22Rv1 (cell line): ENCODE measurements around the gene ATF3.

Experiments used
- H3K27ac ChIP-seq: fragments of 450-650 bp; 2 replicates; pipeline ENCODE4 v1.5.1; 2017
- ZFX ChIP-seq: fragments of 450-650 bp; IDR thresholded peaks from 2 replicates; pipeline ENCODE4 v1.6.1; 2017; ENCODE audit warnings: antibody characterized with exemption, borderline replicate concordance
- TF ChIP-seq, protein P1 (sequence below): fragments of 450-650 bp; IDR thresholded peaks from 2 replicates; pipeline ENCODE4 v1.5.1; 2017; ENCODE audit warnings: mild to moderate bottlenecking

Gene ATF3

DNA sequence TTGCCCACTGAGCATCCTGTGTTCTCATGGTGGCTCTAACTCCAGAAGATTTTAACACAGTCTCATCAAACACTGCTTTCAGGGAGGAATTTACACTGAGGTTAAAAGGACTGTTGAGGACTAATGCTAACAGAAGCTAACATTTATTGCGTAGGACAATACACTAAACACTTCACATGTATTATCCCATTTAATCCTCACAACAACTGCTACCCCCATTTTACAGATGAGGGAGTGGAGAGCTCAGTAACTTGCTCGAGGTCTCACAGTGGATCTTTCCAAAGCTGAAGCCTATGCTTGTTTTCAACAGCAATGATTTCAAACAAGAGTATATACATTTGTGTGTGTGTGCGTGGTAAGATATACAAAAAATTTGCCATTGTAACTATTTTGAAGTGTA lies 13.9 kb downstream of the ATF3 start:
- peak overlapping the region; percentile 30; the same call in 1 of the 2 replicates for H3K27ac ChIP-seq

DNA sequence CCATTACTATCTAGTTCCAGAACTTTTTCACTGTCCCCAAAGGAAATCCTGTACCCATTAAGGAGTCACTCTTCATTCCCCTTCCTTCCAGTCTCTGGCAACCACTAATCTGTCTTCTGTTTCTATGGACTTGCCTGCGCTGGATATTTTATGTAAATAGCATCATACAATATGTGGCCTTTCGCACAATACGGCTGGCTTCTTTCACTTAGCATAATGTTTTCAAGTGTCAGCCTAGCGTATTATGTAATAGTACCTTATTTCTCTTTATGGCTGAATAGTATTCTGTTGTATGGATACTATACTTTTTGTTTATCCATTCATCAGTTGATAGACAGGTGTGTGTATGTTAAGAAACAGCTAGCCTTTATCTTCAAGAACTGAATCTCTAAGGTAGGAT lies 14.3 kb downstream of the ATF3 start:
- TF ChIP-seq, protein P1, sequence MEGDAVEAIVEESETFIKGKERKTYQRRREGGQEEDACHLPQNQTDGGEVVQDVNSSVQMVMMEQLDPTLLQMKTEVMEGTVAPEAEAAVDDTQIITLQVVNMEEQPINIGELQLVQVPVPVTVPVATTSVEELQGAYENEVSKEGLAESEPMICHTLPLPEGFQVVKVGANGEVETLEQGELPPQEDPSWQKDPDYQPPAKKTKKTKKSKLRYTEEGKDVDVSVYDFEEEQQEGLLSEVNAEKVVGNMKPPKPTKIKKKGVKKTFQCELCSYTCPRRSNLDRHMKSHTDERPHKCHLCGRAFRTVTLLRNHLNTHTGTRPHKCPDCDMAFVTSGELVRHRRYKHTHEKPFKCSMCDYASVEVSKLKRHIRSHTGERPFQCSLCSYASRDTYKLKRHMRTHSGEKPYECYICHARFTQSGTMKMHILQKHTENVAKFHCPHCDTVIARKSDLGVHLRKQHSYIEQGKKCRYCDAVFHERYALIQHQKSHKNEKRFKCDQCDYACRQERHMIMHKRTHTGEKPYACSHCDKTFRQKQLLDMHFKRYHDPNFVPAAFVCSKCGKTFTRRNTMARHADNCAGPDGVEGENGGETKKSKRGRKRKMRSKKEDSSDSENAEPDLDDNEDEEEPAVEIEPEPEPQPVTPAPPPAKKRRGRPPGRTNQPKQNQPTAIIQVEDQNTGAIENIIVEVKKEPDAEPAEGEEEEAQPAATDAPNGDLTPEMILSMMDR: no peak
- no peak for TF ChIP-seq ZFX
- no peak overlapping the region for H3K27ac ChIP-seq

More for the DNA sequence above, 13.9 kb downstream of the ATF3 start:
- no peak for TF ChIP-seq ZFX
- TF ChIP-seq, protein P1: no peak

DNA sequence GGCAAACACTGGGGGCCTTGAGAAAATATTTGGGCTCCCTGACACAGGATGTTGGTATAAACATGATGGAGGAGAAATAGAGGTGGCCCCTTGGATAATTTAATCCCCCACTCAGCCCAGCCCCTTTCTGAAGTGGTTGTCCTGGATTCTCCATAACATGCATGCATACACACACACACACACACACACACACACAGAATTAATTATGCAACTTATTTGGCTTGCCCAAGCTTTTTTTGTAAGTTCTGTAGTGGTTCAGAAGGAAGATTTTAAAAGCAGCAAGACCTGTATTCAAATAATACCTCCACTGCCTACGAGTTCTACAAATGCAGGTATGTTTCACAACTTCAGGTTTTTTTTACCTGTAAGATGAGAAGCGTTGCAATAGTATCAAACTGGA lies 15.0 kb downstream of the ATF3 start:
- H3K27ac ChIP-seq: no peak overlapping the region
- TF ChIP-seq, protein P1: no peak
- no peak for TF ChIP-seq ZFX

DNA sequence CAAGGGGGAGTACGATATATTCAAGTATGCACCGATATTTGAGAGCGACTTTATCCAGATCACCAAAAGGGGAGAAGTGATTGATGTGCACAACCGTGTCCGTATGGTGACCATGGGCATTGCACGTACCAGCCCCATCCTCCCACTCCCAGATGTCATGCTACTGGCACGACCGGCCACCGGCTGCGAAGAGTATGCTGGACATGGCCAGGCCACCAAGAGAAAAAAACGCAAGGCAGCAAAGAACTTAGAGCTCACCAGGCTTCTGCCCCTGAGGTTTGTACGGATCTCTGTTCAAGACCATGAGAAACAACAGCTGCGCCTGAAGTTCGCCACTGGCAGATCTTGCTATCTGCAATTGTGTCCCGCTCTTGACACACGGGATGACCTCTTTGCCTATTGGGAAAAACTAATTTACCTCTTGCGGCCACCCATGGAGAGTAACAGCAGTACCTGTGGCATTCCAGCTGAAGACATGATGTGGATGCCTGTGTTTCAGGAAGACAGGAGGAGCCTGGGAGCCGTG lies 16.5 kb downstream of the ATF3 start:
- TF ChIP-seq, protein P1: no peak
- TF ChIP-seq ZFX: no peak

DNA sequence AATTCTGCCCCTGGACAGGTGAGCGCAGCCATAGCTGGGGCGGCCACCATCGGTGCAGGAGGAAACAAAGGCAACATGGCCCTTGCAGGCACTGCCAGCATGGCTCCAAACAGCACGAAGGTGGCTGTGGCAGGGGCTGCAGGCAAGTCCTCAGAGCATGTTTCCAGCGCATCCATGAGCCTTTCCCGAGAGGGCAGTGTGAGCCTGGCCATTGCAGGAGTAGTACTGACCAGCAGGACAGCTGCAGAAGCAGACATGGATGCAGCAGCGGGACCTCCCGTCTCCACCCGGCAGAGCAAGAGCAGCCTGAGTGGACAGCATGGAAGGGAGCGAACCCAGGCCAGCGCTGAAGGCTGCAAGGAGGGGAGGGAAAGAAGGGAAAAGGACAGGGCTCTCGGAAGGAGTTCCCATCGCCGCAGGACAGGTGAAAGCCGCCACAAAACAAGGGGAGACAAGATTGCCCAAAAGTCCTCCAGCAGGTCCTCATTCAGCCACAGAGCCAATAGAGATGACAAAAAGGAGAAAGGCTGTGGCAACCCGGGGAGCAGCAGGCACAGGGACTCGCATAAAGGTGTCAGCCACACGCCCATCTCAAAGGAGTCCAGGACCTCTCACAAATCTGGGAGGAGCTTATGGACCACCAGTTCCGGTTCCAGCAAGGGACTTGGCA lies 17.4 kb downstream of the ATF3 start:
- TF ChIP-seq ZFX: no peak
- TF ChIP-seq, protein P1: no peak
- H3K27ac ChIP-seq: no peak overlapping the region

More for the DNA sequence above, 16.5 kb downstream of the ATF3 start:
- H3K27ac ChIP-seq: no peak overlapping the region

DNA sequence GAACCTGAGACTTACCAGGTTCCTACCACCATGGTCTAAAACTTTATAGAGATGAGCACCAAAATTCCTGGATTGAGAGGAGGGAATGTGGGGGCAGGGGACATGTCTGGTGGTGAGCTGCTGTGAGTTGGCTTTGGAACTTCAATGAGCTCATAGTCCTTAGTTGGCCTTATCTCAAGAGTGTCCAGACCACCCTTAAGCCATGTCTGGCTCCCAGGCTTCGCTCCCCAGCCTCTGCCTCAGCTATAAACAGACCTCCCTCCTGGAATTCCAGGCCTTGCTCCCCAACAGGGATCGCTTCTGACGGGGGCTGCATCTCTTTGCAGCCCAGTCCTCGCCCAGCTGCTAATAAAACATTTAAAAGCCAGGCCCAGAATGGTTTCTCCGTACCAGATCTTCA lies 19.5 kb downstream of the ATF3 start:
- TF ChIP-seq ZFX: no peak
- H3K27ac ChIP-seq: no peak overlapping the region

DNA sequence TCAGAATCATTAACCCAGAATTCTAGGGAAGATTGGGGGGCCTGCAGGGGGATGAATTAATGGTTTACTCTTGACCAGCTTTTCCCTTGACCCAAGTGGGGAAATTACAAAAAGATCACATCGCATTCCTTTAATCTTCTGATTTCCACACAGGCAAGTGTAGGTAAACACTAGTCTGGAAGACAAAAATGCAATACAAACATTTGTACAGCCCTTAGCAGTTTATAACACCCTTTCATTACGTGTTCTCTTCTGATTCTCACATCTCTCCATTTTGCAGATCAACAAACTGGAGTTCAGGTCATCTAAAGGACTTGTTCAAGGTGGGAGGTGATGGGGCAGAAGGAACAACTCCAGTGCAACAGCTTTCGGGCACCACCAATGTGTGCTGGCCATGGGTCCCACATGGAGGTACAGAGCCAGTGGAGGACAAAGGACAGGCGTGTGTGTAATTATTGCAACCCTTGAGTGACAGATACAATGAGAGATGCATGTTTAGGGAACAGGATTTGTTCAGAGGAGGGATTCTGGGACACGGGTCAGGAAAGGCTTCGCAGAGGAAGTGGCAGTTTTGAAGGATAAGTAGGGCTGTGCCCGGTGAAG lies 20.4 kb downstream of the ATF3 start:
- H3K27ac ChIP-seq: no peak overlapping the region
- TF ChIP-seq, protein P1: no peak
- no peak for TF ChIP-seq ZFX
